Stimulated activated CD4-positive, alpha-beta T cell treated with anti-CD3 and anti-CD28 coated beads, Interleukin-15, amount 100 ng/mL, for 1 hour (primary cell): ENCODE results near the gene TPSG1.
"Not testable (repeated sequence)": the region's sequence is repeated elsewhere in the genome, so short reads cannot be mapped to it uniquely, and the experiment has no call there.

Experiments
- DNase-seq, 2 donors: peaks; one replicate each; pipeline ENCODE4 v3.0.0-alpha.2; 2020; ENCODE audit warnings: low read depth in 1 of 2, low spot score in 1 of 2

TPSG1 gene

GRCh38 chr16:1198194-1198593 is 26.9 kb downstream of the TPSG1 start:
- no peak for DNase-seq

GRCh38 chr16:1197237-1197866 is 27.7 kb downstream of the TPSG1 start:
- DNase-seq = no peak

GRCh38 chr16:1196494-1196893 is 28.6 kb downstream of the TPSG1 start:
- DNase-seq = no peak

GRCh38 chr16:1195393-1195666 is 29.7 kb downstream of the TPSG1 start:
- no peak for DNase-seq

- peak in 1 of 2 donors; percentile 15 for DNase-seq
Measured at GRCh38 chr16:1194665-1195392, 30.2 kb downstream of the TPSG1 start.

- DNase-seq = no peak
Measured at GRCh38 chr16:1193825-1194581, 31.1 kb downstream of the TPSG1 start.

GRCh38 chr16:1193143-1193824 is 31.8 kb downstream of the TPSG1 start:
- DNase-seq = no peak

GRCh38 chr16:1192384-1193073 is 32.5 kb downstream of the TPSG1 start:
- no peak for DNase-seq

- not testable (repeated sequence) for DNase-seq
Measured at GRCh38 chr16:1190789-1191188, 34.3 kb downstream of the TPSG1 start.

- DNase-seq = no peak
Measured at GRCh38 chr16:1189455-1189854, 35.6 kb downstream of the TPSG1 start.

- DNase-seq = peak; percentile 12 to 24
Measured at GRCh38 chr16:1188432-1189189, 36.5 kb downstream of the TPSG1 start.

- not testable (repeated sequence) for DNase-seq
Measured at GRCh38 chr16:1185460-1186207, 39.4 kb downstream of the TPSG1 start.

- no peak for DNase-seq
Measured at GRCh38 chr16:1184980-1185379, 40.1 kb downstream of the TPSG1 start.

GRCh38 chr16:1184156-1184868 is 40.8 kb downstream of the TPSG1 start:
- DNase-seq = no peak

GRCh38 chr16:1182950-1183907 is 41.8 kb downstream of the TPSG1 start:
- DNase-seq = no peak

- DNase-seq = no peak
Measured at GRCh38 chr16:1182316-1182671, 42.8 kb downstream of the TPSG1 start.

- no peak for DNase-seq
Measured at GRCh38 chr16:1181404-1182315, 43.4 kb downstream of the TPSG1 start.
